Measurements from ENCODE around the gene STK38. TPM values are rescaled to one million over a fixed set of nuclear protein-coding genes. Genes with fewer than 3 reads are reported as not detected.
A peak's percentile ranks its signal among the peaks of the same experiment; 100 is the strongest.
"Not testable (repeated sequence)": the region's sequence is repeated elsewhere in the genome, so short reads cannot be mapped to it uniquely, and the experiment has no call there.

The STK38 gene
- total RNA-seq, 1 donor from 2014 or later: 51.6 TPM

DNA sequence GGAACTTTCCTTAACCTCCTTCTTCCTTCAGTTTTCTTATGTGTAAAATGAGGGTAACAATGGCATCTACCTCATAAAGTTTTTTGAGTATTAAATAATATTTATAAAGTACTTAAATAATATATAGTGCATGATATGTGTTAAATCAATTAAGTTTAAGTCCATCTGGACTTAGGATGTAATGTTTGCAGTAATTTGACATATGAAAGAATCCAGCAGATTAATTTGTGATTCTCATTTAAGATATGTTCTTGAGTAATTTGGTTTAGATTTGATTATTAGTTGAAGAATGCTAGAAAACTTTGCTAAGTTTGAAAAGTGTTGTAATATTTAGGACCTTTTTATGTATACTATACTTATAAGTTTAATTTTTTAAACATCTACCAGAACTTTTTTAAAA is 86.4 kb downstream of the STK38 start:
- Mint-ChIP-seq H3K9me3 (ENCODE audit: unreplicated experiment) (no peaks in the 10 kb centered on the region), H3K4me3 (ENCODE audit: unreplicated experiment) (no peak overlapping the region), H3K36me3 (ENCODE audit: unreplicated experiment) (peaks cover 8% of the 10 kb centered on the region), H3K27ac (ENCODE audit: unreplicated experiment) (no peak overlapping the region), H3K27me3 (ENCODE audit: unreplicated experiment) (no peaks in the 10 kb centered on the region), H3K4me1 (ENCODE audit: unreplicated experiment) (peaks cover 19% of the 10 kb centered on the region)
- TF ChIP-seq, protein P1, sequence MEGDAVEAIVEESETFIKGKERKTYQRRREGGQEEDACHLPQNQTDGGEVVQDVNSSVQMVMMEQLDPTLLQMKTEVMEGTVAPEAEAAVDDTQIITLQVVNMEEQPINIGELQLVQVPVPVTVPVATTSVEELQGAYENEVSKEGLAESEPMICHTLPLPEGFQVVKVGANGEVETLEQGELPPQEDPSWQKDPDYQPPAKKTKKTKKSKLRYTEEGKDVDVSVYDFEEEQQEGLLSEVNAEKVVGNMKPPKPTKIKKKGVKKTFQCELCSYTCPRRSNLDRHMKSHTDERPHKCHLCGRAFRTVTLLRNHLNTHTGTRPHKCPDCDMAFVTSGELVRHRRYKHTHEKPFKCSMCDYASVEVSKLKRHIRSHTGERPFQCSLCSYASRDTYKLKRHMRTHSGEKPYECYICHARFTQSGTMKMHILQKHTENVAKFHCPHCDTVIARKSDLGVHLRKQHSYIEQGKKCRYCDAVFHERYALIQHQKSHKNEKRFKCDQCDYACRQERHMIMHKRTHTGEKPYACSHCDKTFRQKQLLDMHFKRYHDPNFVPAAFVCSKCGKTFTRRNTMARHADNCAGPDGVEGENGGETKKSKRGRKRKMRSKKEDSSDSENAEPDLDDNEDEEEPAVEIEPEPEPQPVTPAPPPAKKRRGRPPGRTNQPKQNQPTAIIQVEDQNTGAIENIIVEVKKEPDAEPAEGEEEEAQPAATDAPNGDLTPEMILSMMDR (IDR thresholded peaks at IDR 0.05): no peak
- DNase-seq (ENCODE audit: extremely low spot score, unreplicated experiment): no peak

- Mint-ChIP-seq H3K27me3 (ENCODE audit: unreplicated experiment) (no peaks in the 10 kb centered on the region), H3K9me3 (ENCODE audit: unreplicated experiment) (no peaks in the 10 kb centered on the region), H3K27ac (ENCODE audit: unreplicated experiment) (no peak overlapping the region), H3K4me3 (ENCODE audit: unreplicated experiment) (no peak overlapping the region), H3K4me1 (ENCODE audit: unreplicated experiment) (peaks cover 17% of the 10 kb centered on the region), H3K36me3 (ENCODE audit: unreplicated experiment) (peaks cover 8% of the 10 kb centered on the region)
- TF ChIP-seq, protein P1 (IDR thresholded peaks at IDR 0.05): no peak
- DNase-seq (ENCODE audit: extremely low spot score, unreplicated experiment): no peak
These were observed 87.8 kb downstream of the STK38 start for GRCh38 chr6:36459501-36459900.

GRCh38 chr6:36455486-36456027 is 91.7 kb downstream of the STK38 start:
- no peak for DNase-seq (ENCODE audit: extremely low spot score, unreplicated experiment)
- Mint-ChIP-seq H3K9me3 (ENCODE audit: unreplicated experiment) (no peaks in the 10 kb centered on the region), H3K27me3 (ENCODE audit: unreplicated experiment) (no peaks in the 10 kb centered on the region), H3K27ac (ENCODE audit: unreplicated experiment) (no peak overlapping the region), H3K36me3 (ENCODE audit: unreplicated experiment) (peaks cover 16% of the 10 kb centered on the region), H3K4me1 (ENCODE audit: unreplicated experiment) (no peaks in the 10 kb centered on the region), H3K4me3 (ENCODE audit: unreplicated experiment) (no peak overlapping the region)
- TF ChIP-seq, protein P1 (IDR thresholded peaks at IDR 0.05): no peak

GRCh38 chr6:36452897-36453296 is 94.4 kb downstream of the STK38 start:
- not testable (repeated sequence) for H3K4me1 Mint-ChIP-seq (ENCODE audit: unreplicated experiment); H3K9me3 Mint-ChIP-seq (ENCODE audit: unreplicated experiment); DNase-seq (ENCODE audit: extremely low spot score, unreplicated experiment); H3K27ac Mint-ChIP-seq (ENCODE audit: unreplicated experiment); H3K4me3 Mint-ChIP-seq (ENCODE audit: unreplicated experiment); H3K27me3 Mint-ChIP-seq (ENCODE audit: unreplicated experiment)
- peaks cover 19% of the 10 kb centered on the region for H3K36me3 Mint-ChIP-seq (ENCODE audit: unreplicated experiment)

GRCh38 chr6:36449173-36449572 is 98.1 kb downstream of the STK38 start:
- H3K27ac Mint-ChIP-seq (ENCODE audit: unreplicated experiment); H3K9me3 Mint-ChIP-seq (ENCODE audit: unreplicated experiment); DNase-seq (ENCODE audit: extremely low spot score, unreplicated experiment); H3K27me3 Mint-ChIP-seq (ENCODE audit: unreplicated experiment); H3K4me3 Mint-ChIP-seq (ENCODE audit: unreplicated experiment): not testable (repeated sequence)
- H3K36me3 Mint-ChIP-seq (ENCODE audit: unreplicated experiment): peaks cover 16% of the 10 kb centered on the region
- H3K4me1 Mint-ChIP-seq (ENCODE audit: unreplicated experiment): peaks cover 16% of the 10 kb centered on the region

GRCh38 chr6:36445621-36446020 is 101.7 kb downstream of the STK38 start:
- peaks cover 41% of the 10 kb centered on the region for H3K4me1 Mint-ChIP-seq (ENCODE audit: unreplicated experiment)
- no peak for DNase-seq (ENCODE audit: extremely low spot score, unreplicated experiment)
- H3K27me3 Mint-ChIP-seq (ENCODE audit: unreplicated experiment): no peaks in the 10 kb centered on the region
- no peaks in the 10 kb centered on the region for H3K9me3 Mint-ChIP-seq (ENCODE audit: unreplicated experiment)
- peak overlapping the region; percentile 34 for H3K4me3 Mint-ChIP-seq (ENCODE audit: unreplicated experiment)
- H3K27ac Mint-ChIP-seq (ENCODE audit: unreplicated experiment): peak overlapping the region; percentile 68
- peaks cover 8% of the 10 kb centered on the region for H3K36me3 Mint-ChIP-seq (ENCODE audit: unreplicated experiment)
- TF ChIP-seq, protein P1 (IDR thresholded peaks at IDR 0.05): no peak
